ENCODE results near the gene ZNF536. TPM values are rescaled to one million over a fixed set of nuclear protein-coding genes. Genes with fewer than 3 reads are reported as not detected.

The ZNF536 gene
- total RNA-seq, 1 experiment from 2014 or later, result 2.9 TPM

DNA sequence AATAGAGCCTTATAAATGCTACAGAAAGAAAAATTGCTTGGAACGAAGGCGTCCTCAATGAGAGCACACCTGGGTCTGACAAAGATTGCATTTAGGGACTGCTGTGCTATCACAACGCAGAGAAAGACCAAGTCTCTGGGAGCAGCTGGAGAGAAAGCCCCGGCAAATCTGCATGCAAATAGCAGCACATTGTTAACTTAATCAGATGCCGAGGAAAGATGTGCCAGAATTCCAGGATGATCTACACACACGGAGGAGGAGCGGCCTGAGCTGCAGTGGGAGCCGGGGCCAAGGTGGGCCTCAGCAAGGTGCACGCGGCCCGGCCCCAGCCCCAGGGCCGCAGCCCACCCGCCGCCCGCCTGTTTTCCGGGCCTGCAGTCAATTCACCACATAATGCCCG, 1.4 kb downstream of the ZNF536 start:
- intact Hi-C loops (cut with micrococcal nuclease; ENCODE audit: unreplicated experiment), result no loop called here
- CTCF ChIA-PET, result no interaction called here
- TF ChIP-seq EZH2 (IDR thresholded peaks at IDR 0.05; ENCODE audit: borderline replicate concordance, low read depth, low read length, poor library complexity, severe bottlenecking), result no peak
- TF ChIP-seq CTCF (conservative IDR thresholded peaks at IDR 0.05; ENCODE audit: low read depth, low read length), result no peak
- Histone ChIP-seq H3K9me3 (ENCODE audit: low read depth, low read length, poor library complexity, severe bottlenecking) (no peaks in the 10 kb centered on the region), H3K27me3 (replicated peaks; ENCODE audit: insufficient read depth, low read depth, low read length, poor library complexity) (peaks cover 5% of the 10 kb centered on the region), H3K4me1 (ENCODE audit: insufficient read depth, low read length, poor library complexity, severe bottlenecking) (peaks cover 6% of the 10 kb centered on the region), H3K27ac (ENCODE audit: low read depth, low read length, poor library complexity, severe bottlenecking) (no peak overlapping the region), H3K36me3 (ENCODE audit: insufficient read depth, low read length, poor library complexity, severe bottlenecking) (no peaks in the 10 kb centered on the region), H3K4me3 (ENCODE audit: low read depth, low read length, poor library complexity, severe bottlenecking) (no peak overlapping the region)
- POLR2A ChIA-PET (ENCODE audit: low non-redundant PET), result no interaction called here
- no TSS peak for BruUV-seq (replicated peaks)
- no peak for DNase-seq (ENCODE audit: low spot score)

GRCh38 chr19:30374539-30374864, 2.3 kb downstream of the ZNF536 start:
- Histone ChIP-seq H3K27me3 (replicated peaks; ENCODE audit: insufficient read depth, low read depth, low read length, poor library complexity) (peaks cover 5% of the 10 kb centered on the region), H3K4me1 (ENCODE audit: insufficient read depth, low read length, poor library complexity, severe bottlenecking) (peaks cover 6% of the 10 kb centered on the region), H3K4me3 (ENCODE audit: low read depth, low read length, poor library complexity, severe bottlenecking) (peak overlapping the region; percentile 43), H3K36me3 (ENCODE audit: insufficient read depth, low read length, poor library complexity, severe bottlenecking) (no peaks in the 10 kb centered on the region), H3K27ac (ENCODE audit: low read depth, low read length, poor library complexity, severe bottlenecking) (no peak overlapping the region), H3K9me3 (ENCODE audit: low read depth, low read length, poor library complexity, severe bottlenecking) (no peaks in the 10 kb centered on the region)
- ChIA-PET POLR2A (ENCODE audit: low non-redundant PET) (no interaction called here), CTCF (no interaction called here)
- no peak for DNase-seq (ENCODE audit: low spot score)
- no TSS peak for BruUV-seq (replicated peaks)
- no peak for TF ChIP-seq CTCF (conservative IDR thresholded peaks at IDR 0.05; ENCODE audit: low read depth, low read length)
- no peak for TF ChIP-seq EZH2 (IDR thresholded peaks at IDR 0.05; ENCODE audit: borderline replicate concordance, low read depth, low read length, poor library complexity, severe bottlenecking)
- intact Hi-C loops (cut with micrococcal nuclease; ENCODE audit: unreplicated experiment), result no loop called here

DNA sequence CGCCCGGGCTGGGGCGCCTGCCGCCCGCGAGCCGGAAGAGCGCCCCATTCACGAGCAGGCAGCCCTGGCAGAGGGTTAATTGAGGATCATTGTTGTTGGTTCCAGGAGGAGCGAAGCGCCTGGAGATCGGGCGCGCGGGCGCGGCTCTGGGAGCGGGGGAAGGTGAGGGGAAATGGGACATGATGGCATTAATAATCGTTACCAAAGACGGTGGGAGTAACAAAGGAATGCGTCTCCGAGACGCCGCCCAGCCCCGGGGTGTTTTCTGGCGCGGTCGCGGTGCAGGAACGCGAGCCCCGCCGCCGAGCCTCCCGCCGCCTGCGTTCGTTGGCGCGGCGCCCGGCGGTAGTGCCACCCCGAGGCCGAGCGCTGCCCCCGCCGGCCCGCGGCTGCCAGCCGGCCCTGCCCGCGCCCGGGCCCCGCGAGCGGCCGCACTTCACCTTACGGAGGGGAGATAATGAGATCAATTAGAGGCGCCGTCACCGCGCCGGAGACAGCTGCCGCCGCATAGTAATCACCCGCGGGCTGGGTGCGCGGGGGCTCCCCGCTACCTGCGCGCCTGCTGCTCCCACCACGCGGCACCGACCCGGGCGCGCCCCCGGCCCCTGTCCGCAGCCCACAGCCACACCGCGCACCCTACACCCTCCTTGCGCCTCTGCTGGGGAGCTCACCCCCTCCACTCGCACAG, 2.8 kb downstream of the ZNF536 start:
- BruUV-seq (replicated peaks), result no TSS peak
- Histone ChIP-seq H3K27ac (ENCODE audit: low read depth, low read length, poor library complexity, severe bottlenecking) (no peak overlapping the region), H3K4me1 (ENCODE audit: insufficient read depth, low read length, poor library complexity, severe bottlenecking) (peaks cover 6% of the 10 kb centered on the region), H3K27me3 (replicated peaks; ENCODE audit: insufficient read depth, low read depth, low read length, poor library complexity) (peaks cover 5% of the 10 kb centered on the region), H3K36me3 (ENCODE audit: insufficient read depth, low read length, poor library complexity, severe bottlenecking) (no peaks in the 10 kb centered on the region), H3K9me3 (ENCODE audit: low read depth, low read length, poor library complexity, severe bottlenecking) (no peaks in the 10 kb centered on the region), H3K4me3 (ENCODE audit: low read depth, low read length, poor library complexity, severe bottlenecking) (peak overlapping the region; percentile 43)
- POLR2A ChIA-PET (ENCODE audit: low non-redundant PET), result no interaction called here
- intact Hi-C loops (cut with micrococcal nuclease; ENCODE audit: unreplicated experiment), result no loop called here
- CTCF ChIA-PET, result no interaction called here
- DNase-seq (ENCODE audit: low spot score), result peak; percentile 43
- TF ChIP-seq CTCF (conservative IDR thresholded peaks at IDR 0.05; ENCODE audit: low read depth, low read length) (no peak), EZH2 (IDR thresholded peaks at IDR 0.05; ENCODE audit: borderline replicate concordance, low read depth, low read length, poor library complexity, severe bottlenecking) (no peak)
